HG02973 (cell line): ENCODE data around the gene SGO2.
"Not testable (repeated sequence)": the region's sequence is repeated elsewhere in the genome, so short reads cannot be mapped to it uniquely, and the experiment has no call there.

Experiments
- ATAC-seq: cut with Tn5 transposase; IDR thresholded peaks from one replicate; pipeline ENCODE4 v1.9.1; 2021; ENCODE audit warnings: moderate library complexity; ENCODE audit not compliant: unreplicated experiment

The SGO2 gene

DNA sequence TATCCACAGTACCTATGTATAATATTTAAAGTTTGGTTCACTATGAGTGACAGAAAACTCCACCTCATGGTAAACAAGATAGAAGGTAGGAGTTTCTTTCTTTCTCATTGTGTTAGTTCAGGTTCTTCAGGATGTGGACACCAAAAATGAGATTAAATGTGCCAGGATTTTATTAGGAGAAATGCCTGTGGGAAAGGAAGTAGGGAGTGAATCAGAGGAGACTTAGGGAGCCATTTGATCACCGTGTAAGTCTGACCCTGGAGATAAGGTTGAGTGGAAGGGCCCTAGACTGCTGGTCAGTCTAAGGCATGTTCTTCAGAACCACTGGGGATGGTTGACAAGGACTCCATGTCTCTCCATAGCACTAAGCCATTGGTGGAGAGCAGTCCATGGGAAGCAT lies 67.9 kb downstream of the SGO2 start:
- no peak for ATAC-seq

- no peak for ATAC-seq
Observed at GRCh38 chr2:200595913-200596312, 69.9 kb downstream of the SGO2 start.

- no peak for ATAC-seq
Observed at GRCh38 chr2:200596774-200597570, 71.0 kb downstream of the SGO2 start.

GRCh38 chr2:200599206-200599605 lies 73.2 kb downstream of the SGO2 start:
- ATAC-seq: no peak

DNA sequence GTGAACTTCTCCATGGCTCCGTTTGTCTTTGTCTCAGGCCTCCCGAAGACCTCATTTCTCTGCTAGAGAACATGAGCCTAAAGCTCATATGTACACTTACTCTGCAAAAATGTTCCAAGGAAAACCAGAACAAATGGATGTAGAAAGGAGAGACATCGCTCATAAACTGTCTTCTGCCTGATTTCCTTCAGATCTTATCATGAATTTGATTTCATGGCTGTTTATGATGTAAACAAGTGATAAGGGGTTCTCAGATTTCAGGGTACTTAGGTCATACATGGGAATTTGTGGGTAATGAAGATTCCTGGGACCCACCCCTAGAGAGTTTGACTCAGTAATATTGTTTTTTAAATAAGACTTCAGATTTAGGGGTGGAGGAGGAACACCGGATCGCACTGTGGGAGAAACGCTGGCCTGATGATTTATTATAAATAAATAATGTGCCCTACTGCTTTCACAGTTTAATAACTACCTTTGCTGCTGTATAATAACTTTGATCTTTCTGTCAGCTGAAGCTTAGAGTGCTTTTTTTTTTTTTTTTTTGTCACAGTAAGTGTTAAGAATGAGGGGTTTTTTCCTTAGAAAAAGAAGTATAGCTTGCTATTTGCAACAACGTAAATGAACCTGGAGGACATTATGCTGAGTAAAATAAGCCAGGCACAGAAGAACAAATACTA lies 74.7 kb downstream of the SGO2 start:
- ATAC-seq: no peak

GRCh38 chr2:200602584-200602983 lies 76.6 kb downstream of the SGO2 start:
- no peak for ATAC-seq

- ATAC-seq: no peak
Observed at GRCh38 chr2:200603972-200604371, 78.0 kb downstream of the SGO2 start.

GRCh38 chr2:200604571-200605255 lies 78.7 kb downstream of the SGO2 start:
- no peak for ATAC-seq

GRCh38 chr2:200608341-200609027 lies 82.5 kb downstream of the SGO2 start:
- no peak for ATAC-seq

DNA sequence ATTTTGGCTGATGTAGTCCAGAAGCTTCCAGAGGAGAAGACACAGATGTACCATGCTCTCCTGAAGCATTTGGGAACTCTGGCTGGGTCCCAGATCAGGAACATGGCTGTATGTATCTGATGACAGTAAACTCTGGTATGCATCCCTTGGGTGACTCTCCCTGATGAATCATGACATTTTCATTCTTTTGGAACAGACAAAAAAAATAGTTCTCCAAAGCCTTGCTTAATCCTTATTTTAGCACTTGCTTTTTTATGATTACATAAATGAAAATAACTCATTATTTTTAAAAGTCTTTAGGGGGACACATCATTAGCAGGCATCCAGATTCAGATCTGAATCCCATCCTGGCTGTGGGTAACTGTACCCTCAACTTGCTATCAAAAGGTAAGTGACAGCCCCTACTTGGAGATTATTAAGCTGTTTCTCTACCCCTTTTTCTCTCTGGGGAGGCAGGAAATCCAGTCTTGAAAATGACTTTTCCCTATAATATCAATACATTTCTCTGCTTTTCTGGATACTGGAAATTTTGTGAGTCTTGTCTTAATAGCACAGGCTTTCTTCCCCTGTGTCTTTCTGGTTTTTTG lies 83.1 kb downstream of the SGO2 start:
- ATAC-seq: no peak

DNA sequence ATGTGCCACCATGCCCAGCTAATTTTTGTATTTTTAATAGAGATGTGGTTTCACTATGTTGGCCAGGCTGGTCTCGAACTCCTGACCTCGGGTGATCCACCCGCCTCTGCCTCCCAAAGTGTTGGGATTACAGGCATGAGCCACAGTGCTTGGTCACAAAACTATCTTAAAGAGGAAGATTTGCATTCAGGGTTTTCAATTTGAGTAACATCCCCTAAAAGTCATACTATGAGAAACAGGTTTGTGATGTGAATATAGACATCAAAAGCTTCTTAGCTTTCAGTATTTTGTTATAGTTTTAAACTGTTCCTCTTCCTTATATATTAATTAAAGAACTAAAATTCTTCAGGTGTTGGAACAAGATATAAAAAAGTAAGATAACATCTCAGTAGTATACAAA lies 84.2 kb downstream of the SGO2 start:
- ATAC-seq: not testable (repeated sequence)

GRCh38 chr2:200613692-200614091 lies 87.7 kb downstream of the SGO2 start:
- no peak for ATAC-seq

DNA sequence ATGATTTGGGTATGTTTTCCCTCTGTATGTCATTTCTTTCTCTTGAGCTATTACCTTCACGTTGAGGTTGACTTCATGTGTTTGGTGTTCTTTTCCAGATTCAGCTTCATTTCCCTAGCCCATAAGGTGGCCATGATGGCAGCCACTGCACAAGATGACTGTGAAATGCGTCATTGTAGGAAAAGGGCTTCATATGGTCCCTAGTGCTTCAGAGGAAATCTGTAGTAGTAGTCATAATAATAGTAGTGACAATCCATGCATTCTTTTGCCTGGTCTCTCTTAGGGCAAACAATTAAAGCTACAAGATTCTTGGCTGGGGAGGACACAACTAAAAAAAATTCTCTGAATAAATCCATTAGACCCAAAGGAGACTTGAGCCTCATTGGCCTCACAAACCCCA lies 88.2 kb downstream of the SGO2 start:
- ATAC-seq: no peak

- ATAC-seq: no peak
Observed at GRCh38 chr2:200615247-200615646, 89.2 kb downstream of the SGO2 start.

GRCh38 chr2:200616193-200616592 lies 90.2 kb downstream of the SGO2 start:
- ATAC-seq: no peak

GRCh38 chr2:200616656-200617055 lies 90.6 kb downstream of the SGO2 start:
- no peak for ATAC-seq

DNA sequence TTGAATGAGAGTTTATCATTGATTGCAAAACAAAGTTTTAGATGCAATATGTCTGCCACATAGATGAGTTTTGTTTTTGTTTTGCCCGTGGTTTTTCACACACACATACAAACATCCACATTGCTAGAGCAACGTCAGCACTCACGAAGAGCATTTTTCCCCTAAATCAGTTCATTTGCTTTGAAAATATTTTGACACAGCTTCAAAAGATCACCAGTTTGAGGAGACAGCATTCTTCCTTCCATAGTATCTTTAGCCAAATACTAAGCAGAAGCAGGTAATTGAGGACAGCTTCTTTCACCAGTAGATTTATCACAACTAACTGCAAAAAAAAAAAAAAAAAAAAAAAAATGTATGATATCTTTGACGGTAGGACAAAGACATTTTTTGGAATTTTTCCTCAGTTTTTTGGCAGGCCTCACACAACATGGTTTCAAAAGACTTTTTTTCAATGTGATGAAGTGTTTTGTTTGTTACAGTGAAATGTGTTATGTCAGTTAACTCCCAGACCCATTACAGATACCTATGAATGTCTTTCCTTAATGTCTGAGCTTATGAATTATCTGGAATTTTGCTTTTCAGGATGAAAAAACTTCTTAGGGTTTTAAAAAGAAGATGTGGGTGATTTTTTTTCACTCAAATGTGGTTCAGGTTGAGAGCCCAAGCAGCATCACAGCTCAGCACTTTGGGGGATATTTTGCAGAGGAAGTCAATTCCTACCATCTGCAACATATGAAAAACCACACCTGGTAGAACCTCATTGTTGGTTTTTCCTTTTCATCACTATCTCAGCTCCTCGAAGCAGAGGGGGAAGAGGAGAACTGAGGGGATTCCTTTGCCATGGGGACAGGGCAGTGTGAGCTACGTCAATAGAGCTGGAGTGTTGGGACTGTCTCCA lies 91.4 kb downstream of the SGO2 start:
- no peak for ATAC-seq

DNA sequence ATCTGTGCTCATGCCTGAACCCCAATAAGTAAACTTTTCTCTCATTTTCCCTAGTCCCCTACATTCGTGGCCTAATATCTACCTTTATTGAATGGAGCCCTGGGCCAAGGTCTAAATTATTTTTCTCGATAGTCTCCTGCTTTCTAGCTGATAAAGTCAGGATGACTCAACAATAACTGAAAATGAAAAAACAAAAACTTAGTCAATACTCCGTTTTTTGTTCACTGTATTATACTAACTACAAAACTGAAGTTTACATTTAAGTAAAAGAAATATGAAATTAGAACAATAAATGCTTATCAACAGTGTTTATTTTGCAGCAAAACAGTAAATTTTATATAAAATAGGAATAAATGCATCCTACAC lies 92.0 kb downstream of the SGO2 start:
- ATAC-seq: no peak

GRCh38 chr2:200618590-200619021 lies 92.6 kb downstream of the SGO2 start:
- ATAC-seq: no peak

DNA sequence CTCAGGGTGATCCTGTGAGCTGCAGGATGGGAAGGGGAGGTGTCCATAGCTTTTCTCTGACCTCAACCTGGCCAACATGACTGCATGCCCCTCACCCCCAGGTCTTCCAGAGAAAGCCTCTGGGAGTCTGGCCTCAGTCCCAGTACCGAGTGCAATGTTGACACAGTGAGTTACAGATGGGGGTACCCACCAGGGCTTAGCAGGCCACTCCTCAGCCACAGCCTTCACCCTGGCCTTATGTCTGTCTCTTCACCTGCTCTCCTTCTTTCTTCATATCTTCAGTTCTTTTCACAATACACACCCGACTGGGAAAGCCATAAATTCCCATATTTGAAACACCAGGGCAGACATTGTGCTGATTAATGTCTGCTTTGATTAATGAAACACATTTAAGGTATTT lies 93.3 kb downstream of the SGO2 start:
- no peak for ATAC-seq
